ACHN (cell line): ENCODE results near the gene MGMT.

Experiments used
- DNase-seq: peaks from one replicate; pipeline ENCODE4 v3.0.0-alpha.2; 2015
- in situ Hi-C: cut with HindIII; loops from 2 replicates; pipeline ENCODE4 v1.10.0; 2017; ENCODE audit warnings: low sequenced_read_pairs, low pct_ligation_motif_present, low pct_unique_long_range_greater_than_20kb

Gene MGMT

GRCh38 chr10:129626309-129626708, 159.3 kb downstream of the MGMT start:
- in situ Hi-C loops, result no loop called here
- DNase-seq, result no peak

- DNase-seq, result no peak
- in situ Hi-C loops, result no loop called here
These were observed 159.9 kb downstream of the MGMT start for GRCh38 chr10:129626796-129627435.

GRCh38 chr10:129627442-129627841, 160.4 kb downstream of the MGMT start:
- DNase-seq, result no peak
- in situ Hi-C loops, result no loop called here

DNA sequence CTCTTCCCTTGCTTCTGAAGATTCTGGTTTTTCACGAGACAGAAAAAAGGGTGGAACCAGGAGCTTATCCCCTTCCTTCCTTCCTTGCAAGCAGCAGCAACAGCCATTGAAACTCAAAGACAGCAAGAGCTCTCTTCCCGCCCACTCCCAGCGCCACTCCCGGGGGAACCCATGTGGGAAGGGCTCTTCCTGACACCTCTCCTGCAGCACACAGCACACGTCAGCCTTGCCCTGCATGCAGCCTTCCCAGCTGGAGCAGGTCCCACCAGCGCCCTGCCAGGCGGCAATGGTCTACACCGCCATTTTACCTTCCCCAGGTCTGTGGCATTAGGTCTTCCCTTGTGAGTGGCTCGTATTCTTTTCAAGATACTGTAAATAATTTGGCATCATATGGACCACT, 161.8 kb downstream of the MGMT start:
- in situ Hi-C loops, result no loop called here
- DNase-seq, result no peak

DNA sequence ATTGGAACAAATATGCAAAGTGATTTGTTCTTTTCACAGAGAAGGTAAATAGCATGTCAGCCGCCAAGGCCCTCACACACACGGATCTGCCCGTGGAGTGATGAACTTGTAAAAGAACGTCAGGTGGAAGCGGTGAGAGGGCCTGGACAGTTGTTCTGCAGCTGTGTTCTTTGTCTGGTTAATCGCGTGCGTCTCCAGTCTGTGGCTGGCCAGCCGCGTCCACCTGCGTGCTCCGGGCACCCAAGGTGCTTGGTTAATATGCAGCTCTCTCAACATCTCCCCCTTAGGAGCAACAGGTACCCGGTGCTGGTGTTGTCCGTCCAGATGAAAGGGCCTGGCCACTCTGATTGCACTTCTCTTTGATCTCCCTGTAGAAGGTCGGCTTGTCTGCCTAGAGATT, 162.9 kb downstream of the MGMT start:
- DNase-seq, result no peak
- in situ Hi-C loops, result no loop called here

- in situ Hi-C loops, result no loop called here
These were observed 164.0 kb downstream of the MGMT start for GRCh38 chr10:129631006-129631405.

GRCh38 chr10:129631870-129632623, 165.0 kb downstream of the MGMT start:
- in situ Hi-C loops, result no loop called here
- no peak for DNase-seq

More at GRCh38 chr10:129631006-129631405, 164.0 kb downstream of the MGMT start:
- DNase-seq, result no peak

DNA sequence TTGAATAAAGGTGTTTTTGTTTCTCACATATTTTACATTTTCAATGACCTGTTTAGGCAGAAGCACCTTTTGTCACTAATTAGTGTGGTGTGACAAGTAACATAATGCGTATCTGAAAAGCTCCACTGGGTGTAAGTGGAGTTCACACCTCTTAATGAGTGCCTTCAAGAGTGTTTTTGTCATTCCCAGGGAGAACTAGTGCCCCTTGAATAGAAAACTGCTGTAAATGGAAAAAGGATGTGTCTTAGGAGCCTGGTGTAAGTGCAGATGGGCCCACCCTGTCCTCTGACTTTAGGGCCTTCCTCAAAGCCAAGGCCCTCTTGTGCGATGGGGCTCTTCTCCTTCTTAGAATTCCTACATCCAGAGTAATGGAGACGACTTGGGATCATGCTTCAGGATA, 170.0 kb downstream of the MGMT start:
- no peak for DNase-seq
- in situ Hi-C loops, result no loop called here

GRCh38 chr10:129637846-129638245, 170.8 kb downstream of the MGMT start:
- in situ Hi-C loops, result no loop called here
- no peak for DNase-seq

DNA sequence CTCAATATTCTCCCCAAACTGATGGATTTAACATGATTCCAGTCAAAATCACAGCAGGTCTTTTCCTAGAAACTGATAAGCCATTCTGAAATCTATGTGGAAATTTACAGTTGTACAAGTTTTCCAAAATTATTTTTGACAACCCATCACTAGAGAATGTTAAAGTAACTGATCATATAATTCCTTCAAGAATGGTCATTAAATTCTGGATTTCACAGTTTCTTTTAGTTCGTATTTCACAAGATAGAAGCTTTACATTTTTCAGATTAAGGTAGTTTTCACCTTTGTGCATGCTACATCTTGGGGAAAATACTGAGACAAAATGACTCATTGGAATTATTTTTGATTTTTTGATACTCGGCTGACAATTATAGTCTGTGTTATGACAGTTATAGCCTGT, 174.3 kb downstream of the MGMT start:
- no peak for DNase-seq
- in situ Hi-C loops, result no loop called here

DNA sequence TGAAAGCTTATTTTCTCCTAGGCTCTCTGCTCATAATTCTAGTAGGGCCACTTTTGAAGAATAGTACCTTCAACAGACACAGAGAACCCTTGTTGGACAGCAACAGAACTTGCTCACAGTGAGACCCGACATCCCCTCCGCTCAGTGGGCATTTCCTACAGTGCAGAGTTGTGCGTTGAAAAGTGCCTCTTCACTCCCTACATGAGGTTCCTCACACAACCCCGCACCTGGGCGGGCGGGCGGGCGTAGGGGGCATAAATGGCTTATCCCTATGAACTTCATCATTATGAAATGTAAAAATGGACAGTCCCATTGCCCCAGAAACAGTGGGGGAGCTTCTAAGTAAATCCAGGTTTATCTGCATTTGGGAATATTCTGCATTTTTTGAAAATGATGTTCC, 174.9 kb downstream of the MGMT start:
- peak; percentile 6 for DNase-seq
- in situ Hi-C loops, result no loop called here

DNA sequence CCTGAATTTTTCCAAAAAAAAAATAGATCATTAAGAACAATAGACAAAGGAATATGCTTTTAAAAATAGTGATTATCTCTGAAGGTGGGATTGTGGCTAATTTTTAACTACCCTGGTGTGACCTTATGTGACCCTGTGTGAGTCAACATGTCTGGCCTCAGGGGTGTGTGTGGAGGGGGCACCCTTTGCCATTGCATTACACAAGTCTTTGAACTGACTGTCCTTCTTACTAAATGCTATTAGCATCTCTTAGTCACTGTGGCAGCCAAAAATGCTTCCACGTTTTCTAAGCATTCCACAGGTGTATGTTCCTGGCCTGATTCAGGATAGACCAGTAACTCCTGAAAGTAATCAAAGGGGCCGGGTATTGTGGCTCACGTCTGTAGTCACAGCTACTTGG, 175.4 kb downstream of the MGMT start:
- peak; percentile 80 for DNase-seq
- in situ Hi-C loops, result no loop called here

DNA sequence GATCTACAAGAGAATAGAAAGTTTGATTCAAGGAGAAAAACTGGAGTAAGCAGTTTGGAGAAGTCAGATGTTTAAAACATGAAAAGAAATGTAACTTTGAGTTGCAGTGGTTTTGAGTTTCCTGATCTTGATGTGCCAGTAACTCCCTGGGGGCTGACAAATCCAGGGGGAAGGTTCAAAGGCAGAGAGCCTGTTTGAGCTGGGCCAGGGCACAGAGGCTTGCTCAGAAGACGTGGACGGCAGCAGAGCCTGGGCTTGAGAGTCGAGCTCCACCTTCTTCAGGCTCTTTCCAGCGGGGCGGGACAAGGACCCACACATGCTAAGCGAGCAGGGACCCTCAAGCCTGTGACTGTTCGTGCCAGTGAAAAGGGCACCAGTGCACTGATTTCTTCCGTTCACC, 176.2 kb downstream of the MGMT start:
- in situ Hi-C loops, result no loop called here
- DNase-seq, result no peak

- in situ Hi-C loops, result no loop called here
These were observed 178.4 kb downstream of the MGMT start for GRCh38 chr10:129645487-129645886.

GRCh38 chr10:129646973-129647372, 179.9 kb downstream of the MGMT start:
- no peak for DNase-seq
- in situ Hi-C loops, result no loop called here

More at GRCh38 chr10:129645487-129645886, 178.4 kb downstream of the MGMT start:
- DNase-seq, result no peak

DNA sequence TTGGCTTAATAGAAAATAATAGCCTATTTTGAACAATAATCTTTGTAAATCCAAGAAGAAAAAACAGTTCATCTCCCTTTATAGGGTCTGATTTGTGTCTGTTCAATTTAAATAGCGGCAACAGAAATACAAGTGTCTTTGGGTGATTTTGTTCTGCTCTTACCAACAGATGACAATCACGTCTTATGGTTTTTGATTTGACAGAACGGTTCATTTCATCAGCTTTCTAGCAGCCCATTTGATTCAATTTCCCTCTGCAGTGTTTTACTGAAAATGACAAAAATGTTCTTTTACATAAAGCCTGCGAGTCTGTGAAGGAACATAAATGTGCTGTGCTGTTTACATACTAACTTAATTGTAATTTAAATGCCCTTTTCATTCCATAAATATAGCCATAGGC, 180.5 kb downstream of the MGMT start:
- in situ Hi-C loops, result no loop called here
- DNase-seq, result no peak

- no peak for DNase-seq
- in situ Hi-C loops, result no loop called here
These were observed 181.8 kb downstream of the MGMT start for GRCh38 chr10:129648856-129649255.

- no peak for DNase-seq
- in situ Hi-C loops, result no loop called here
These were observed 185.0 kb downstream of the MGMT start for GRCh38 chr10:129652021-129652420.

DNA sequence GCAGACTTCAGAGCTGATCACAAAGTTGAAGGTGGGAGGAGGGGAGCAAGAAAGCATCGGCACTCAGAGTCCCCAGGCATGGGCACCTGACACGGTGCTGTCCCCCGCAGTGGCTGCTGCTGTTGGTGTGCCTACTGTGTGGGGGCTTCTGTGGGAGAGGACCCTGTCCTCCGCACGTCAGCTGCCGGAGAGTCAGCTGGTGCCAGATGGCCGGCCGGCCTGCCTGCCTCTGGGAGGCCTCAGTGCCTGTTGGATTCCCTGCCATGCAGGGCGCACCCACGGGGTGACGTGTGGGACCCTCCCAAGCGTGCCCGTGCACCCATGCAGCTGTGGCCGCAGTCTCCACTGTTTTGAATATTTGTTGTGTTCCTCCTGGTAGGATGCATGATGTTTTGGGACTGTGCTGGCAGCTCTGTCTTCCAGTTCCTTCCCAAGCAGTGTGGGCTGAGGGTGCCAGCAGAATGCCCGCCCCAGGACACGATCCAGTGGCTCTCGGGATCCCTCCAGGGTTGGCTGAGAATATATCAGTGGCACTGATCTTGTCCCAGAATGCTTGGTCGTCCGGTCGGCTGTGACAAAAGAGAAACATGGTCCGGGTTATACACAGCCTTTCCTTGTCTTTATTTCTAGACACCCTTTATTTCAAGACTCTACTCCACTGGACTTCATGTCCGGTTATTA, 185.6 kb downstream of the MGMT start:
- no peak for DNase-seq
- in situ Hi-C loops, result no loop called here

GRCh38 chr10:129653428-129653827, 186.4 kb downstream of the MGMT start:
- no peak for DNase-seq
- in situ Hi-C loops, result no loop called here
